ENCODE results near the gene SPRYD4. TPM values are rescaled to one million over a fixed set of nuclear protein-coding genes. Genes with fewer than 3 reads are reported as not detected.

The SPRYD4 gene
- total RNA-seq, 1 experiment from 2014 or later = 3.4 TPM

- Histone ChIP-seq H2AFZ (ENCODE audit: low read length) (no peak overlapping the region), H3K27me3 (ENCODE audit: low read length) (no peaks in the 10 kb centered on the region), H3K4me1 (ENCODE audit: low read length) (no peaks in the 10 kb centered on the region), H3K4me2 (ENCODE audit: low read depth, low read length, poor library complexity, severe bottlenecking) (peak overlapping the region; percentile 28), H3K9me2 (replicated peaks; ENCODE audit: insufficient read depth, low read length) (no peaks in the 10 kb centered on the region), H3K4me3 (ENCODE audit: low read length) (peak overlapping the region; percentile 32; the same call in 1 of the 2 replicates), H3K9ac (ENCODE audit: low read length) (no peak overlapping the region), H3K79me2 (ENCODE audit: low read length) (no peaks in the 10 kb centered on the region), H3K9me3 (ENCODE audit: low read length) (no peaks in the 10 kb centered on the region), H3K36me3 (ENCODE audit: insufficient read depth, low read length) (no peaks in the 10 kb centered on the region), H3K27ac (ENCODE audit: low read length) (no peak overlapping the region), H4K20me1 (ENCODE audit: insufficient read depth, low read depth, low read length) (no peaks in the 10 kb centered on the region)
- no peak for DNase-seq
Measured at GRCh38 chr12:56521209-56521589, 52.8 kb downstream of the SPRYD4 start.

GRCh38 chr12:56521590-56522371 lies 53.4 kb downstream of the SPRYD4 start, which contains the start of gene RBMS2:
RBMS2 (plus strand) TSS chr12:56521820; CDS start chr12:56522024, 204 bp downstream.
- Histone ChIP-seq H3K27me3 (ENCODE audit: low read length) (no peaks in the 10 kb centered on the region), H3K9ac (ENCODE audit: low read length) (peak within 1 kb of the TSS; percentile 36; the same call in 1 of the 2 replicates), H3K4me1 (ENCODE audit: low read length) (no peaks in the 10 kb centered on the region), H3K4me3 (ENCODE audit: low read length) (peak within 1 kb of the TSS; percentile 32; the same call in 1 of the 2 replicates), H3K36me3 (ENCODE audit: insufficient read depth, low read length) (no peaks in the 10 kb centered on the region), H3K4me2 (ENCODE audit: low read depth, low read length, poor library complexity, severe bottlenecking) (peak within 1 kb of the TSS; percentile 28), H3K9me2 (replicated peaks; ENCODE audit: insufficient read depth, low read length) (no peaks in the 10 kb centered on the region), H3K79me2 (ENCODE audit: low read length) (no peaks in the 10 kb centered on the region), H2AFZ (ENCODE audit: low read length) (no peak within 1 kb of the TSS), H3K27ac (ENCODE audit: low read length) (no peak within 1 kb of the TSS), H4K20me1 (ENCODE audit: insufficient read depth, low read depth, low read length) (no peaks in the 10 kb centered on the region), H3K9me3 (ENCODE audit: low read length) (no peaks in the 10 kb centered on the region)
- no peak for DNase-seq

- no peak overlapping the region for H3K27ac ChIP-seq (ENCODE audit: low read length)
- H3K4me2 ChIP-seq (ENCODE audit: low read depth, low read length, poor library complexity, severe bottlenecking) = peak overlapping the region; percentile 28
Measured at GRCh38 chr12:56522411-56523193, 54.2 kb downstream of the SPRYD4 start.

GRCh38 chr12:56528846-56529245 lies 60.5 kb downstream of the SPRYD4 start:
- H3K4me1 ChIP-seq (ENCODE audit: low read length) = no peaks in the 10 kb centered on the region
- no peak overlapping the region for H3K9ac ChIP-seq (ENCODE audit: low read length)
- no peak overlapping the region for H3K4me3 ChIP-seq (ENCODE audit: low read length)
- H3K27ac ChIP-seq (ENCODE audit: low read length) = no peak overlapping the region
- H3K36me3 ChIP-seq (ENCODE audit: insufficient read depth, low read length) = no peaks in the 10 kb centered on the region
- H3K4me2 ChIP-seq (ENCODE audit: low read depth, low read length, poor library complexity, severe bottlenecking) = no peak overlapping the region
- H3K79me2 ChIP-seq (ENCODE audit: low read length) = no peaks in the 10 kb centered on the region
- no peak overlapping the region for H2AFZ ChIP-seq (ENCODE audit: low read length)
- DNase-seq = no peak
- no peaks in the 10 kb centered on the region for H3K9me2 ChIP-seq (replicated peaks; ENCODE audit: insufficient read depth, low read length)
- no peaks in the 10 kb centered on the region for H4K20me1 ChIP-seq (ENCODE audit: insufficient read depth, low read depth, low read length)
- no peaks in the 10 kb centered on the region for H3K9me3 ChIP-seq (ENCODE audit: low read length)
- no peaks in the 10 kb centered on the region for H3K27me3 ChIP-seq (ENCODE audit: low read length)

More at GRCh38 chr12:56522411-56523193, 54.2 kb downstream of the SPRYD4 start:
- H4K20me1 ChIP-seq (ENCODE audit: insufficient read depth, low read depth, low read length) = no peaks in the 10 kb centered on the region
- H3K79me2 ChIP-seq (ENCODE audit: low read length) = no peaks in the 10 kb centered on the region
- no peaks in the 10 kb centered on the region for H3K36me3 ChIP-seq (ENCODE audit: insufficient read depth, low read length)
- no peak overlapping the region for H2AFZ ChIP-seq (ENCODE audit: low read length)
- H3K4me3 ChIP-seq (ENCODE audit: low read length) = no peak overlapping the region
- no peak overlapping the region for H3K9ac ChIP-seq (ENCODE audit: low read length)
- H3K9me3 ChIP-seq (ENCODE audit: low read length) = no peaks in the 10 kb centered on the region
- DNase-seq = no peak
- no peaks in the 10 kb centered on the region for H3K4me1 ChIP-seq (ENCODE audit: low read length)
- H3K27me3 ChIP-seq (ENCODE audit: low read length) = no peaks in the 10 kb centered on the region
- H3K9me2 ChIP-seq (replicated peaks; ENCODE audit: insufficient read depth, low read length) = no peaks in the 10 kb centered on the region

Other genes starting within 250 kb of the SPRYD4 start
- gene RNF41, start 246.7 kb upstream of the SPRYD4 start, total RNA-seq (2014; rRNA removed; shearing (Covaris generic); ENCODE audit: low replicate concordance) = 52.0 and 63.6 TPM in 2 replicates
- gene NABP2, start 244.2 kb upstream of the SPRYD4 start, total RNA-seq (2014; rRNA removed; shearing (Covaris generic); ENCODE audit: low replicate concordance) = 45.6 and 54.2 TPM in 2 replicates
- 0.61 TPM in 1 of 2 replicates, not detected in the other for gene SLC39A5, start 238.5 kb upstream of the SPRYD4 start, total RNA-seq (2014; rRNA removed; shearing (Covaris generic); ENCODE audit: low replicate concordance)
- 14.3 and 18.2 TPM in 2 replicates for gene ANKRD52, start 210.2 kb upstream of the SPRYD4 start, total RNA-seq (2014; rRNA removed; shearing (Covaris generic); ENCODE audit: low replicate concordance)
- gene COQ10A, start 201.6 kb upstream of the SPRYD4 start, total RNA-seq (2014; rRNA removed; shearing (Covaris generic); ENCODE audit: low replicate concordance) = 32.7 and 38.9 TPM in 2 replicates
- 80.4 and 158 TPM in 2 replicates for gene CS, start 168.2 kb upstream of the SPRYD4 start, total RNA-seq (2014; rRNA removed; shearing (Covaris generic); ENCODE audit: low replicate concordance)
- 85.1 and 107 TPM in 2 replicates for gene CNPY2, start 152.6 kb upstream of the SPRYD4 start, total RNA-seq (2014; rRNA removed; shearing (Covaris generic); ENCODE audit: low replicate concordance)
- 72.3 and 74.3 TPM in 2 replicates for gene PAN2, start 134.6 kb upstream of the SPRYD4 start, total RNA-seq (2014; rRNA removed; shearing (Covaris generic); ENCODE audit: low replicate concordance)
- gene IL23A, start 129.7 kb upstream of the SPRYD4 start, total RNA-seq (2014; rRNA removed; shearing (Covaris generic); ENCODE audit: low replicate concordance) = 5.9 and 8.1 TPM in 2 replicates
- gene STAT2, start 108.5 kb upstream of the SPRYD4 start, total RNA-seq (2014; rRNA removed; shearing (Covaris generic); ENCODE audit: low replicate concordance) = 86.1 and 93.5 TPM in 2 replicates
- not detected in 2 replicates for gene APOF, start 105.7 kb upstream of the SPRYD4 start, total RNA-seq (2014; rRNA removed; shearing (Covaris generic); ENCODE audit: low replicate concordance)
- gene TIMELESS, start 19.2 kb upstream of the SPRYD4 start, total RNA-seq (2014; rRNA removed; shearing (Covaris generic); ENCODE audit: low replicate concordance) = 12.5 and 14.9 TPM in 2 replicates
- gene MIP, start 13.9 kb upstream of the SPRYD4 start, total RNA-seq (2014; rRNA removed; shearing (Covaris generic); ENCODE audit: low replicate concordance) = not detected in 2 replicates
- not detected in 2 replicates for gene GLS2, start 19.6 kb downstream of the SPRYD4 start, total RNA-seq (2014; rRNA removed; shearing (Covaris generic); ENCODE audit: low replicate concordance)
- 0.54 and 3.7 TPM in 2 replicates for gene RBMS2, start 53.2 kb downstream of the SPRYD4 start, total RNA-seq (2014; rRNA removed; shearing (Covaris generic); ENCODE audit: low replicate concordance)
- 43.1 and 48.7 TPM in 2 replicates for gene BAZ2A, start 161.7 kb downstream of the SPRYD4 start, total RNA-seq (2014; rRNA removed; shearing (Covaris generic); ENCODE audit: low replicate concordance)
- 520 and 674 TPM in 2 replicates for gene ATP5F1B, start 177.4 kb downstream of the SPRYD4 start, total RNA-seq (2014; rRNA removed; shearing (Covaris generic); ENCODE audit: low replicate concordance)
- gene PTGES3, start 219.7 kb downstream of the SPRYD4 start, total RNA-seq (2014; rRNA removed; shearing (Covaris generic); ENCODE audit: low replicate concordance) = 49.4 and 126 TPM in 2 replicates